GM20000 (cell line): Measurements from ENCODE around the gene NPDC1.
"Not testable (repeated sequence)": the region's sequence is repeated elsewhere in the genome, so short reads cannot be mapped to it uniquely, and the experiment has no call there.

Experiments
- DNase-seq: peaks from one replicate; pipeline ENCODE4 v3.0.0; 2012; ENCODE audit warnings: low spot score
- TF ChIP-seq, protein P1 (sequence below): IDR thresholded peaks from 2 replicates; pipeline ENCODE4 v1.5.1; 2012; ENCODE audit warnings: mild to moderate bottlenecking, control low read depth; ENCODE audit errors: extremely low read depth, missing control alignments

Gene NPDC1

DNA sequence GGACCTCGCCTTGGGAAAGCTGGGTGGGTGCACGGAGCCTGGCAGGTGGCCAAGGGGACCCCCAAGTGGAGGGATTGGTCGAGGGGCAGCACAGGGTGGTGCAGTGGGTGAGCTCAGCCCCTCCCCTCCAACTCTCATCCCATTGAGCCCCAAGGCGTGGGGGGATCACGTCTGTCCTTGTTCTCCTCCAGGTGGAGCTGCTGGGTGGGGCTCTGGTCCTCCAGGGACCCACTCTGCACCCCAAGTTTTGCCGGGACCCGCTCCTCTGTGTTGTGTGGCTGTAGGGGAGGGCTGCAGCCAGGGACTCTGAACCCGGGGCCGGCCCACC is 10.5 kb downstream of the NPDC1 start:
- TF ChIP-seq, protein P1, sequence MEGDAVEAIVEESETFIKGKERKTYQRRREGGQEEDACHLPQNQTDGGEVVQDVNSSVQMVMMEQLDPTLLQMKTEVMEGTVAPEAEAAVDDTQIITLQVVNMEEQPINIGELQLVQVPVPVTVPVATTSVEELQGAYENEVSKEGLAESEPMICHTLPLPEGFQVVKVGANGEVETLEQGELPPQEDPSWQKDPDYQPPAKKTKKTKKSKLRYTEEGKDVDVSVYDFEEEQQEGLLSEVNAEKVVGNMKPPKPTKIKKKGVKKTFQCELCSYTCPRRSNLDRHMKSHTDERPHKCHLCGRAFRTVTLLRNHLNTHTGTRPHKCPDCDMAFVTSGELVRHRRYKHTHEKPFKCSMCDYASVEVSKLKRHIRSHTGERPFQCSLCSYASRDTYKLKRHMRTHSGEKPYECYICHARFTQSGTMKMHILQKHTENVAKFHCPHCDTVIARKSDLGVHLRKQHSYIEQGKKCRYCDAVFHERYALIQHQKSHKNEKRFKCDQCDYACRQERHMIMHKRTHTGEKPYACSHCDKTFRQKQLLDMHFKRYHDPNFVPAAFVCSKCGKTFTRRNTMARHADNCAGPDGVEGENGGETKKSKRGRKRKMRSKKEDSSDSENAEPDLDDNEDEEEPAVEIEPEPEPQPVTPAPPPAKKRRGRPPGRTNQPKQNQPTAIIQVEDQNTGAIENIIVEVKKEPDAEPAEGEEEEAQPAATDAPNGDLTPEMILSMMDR, result no peak
- no peak for DNase-seq

DNA sequence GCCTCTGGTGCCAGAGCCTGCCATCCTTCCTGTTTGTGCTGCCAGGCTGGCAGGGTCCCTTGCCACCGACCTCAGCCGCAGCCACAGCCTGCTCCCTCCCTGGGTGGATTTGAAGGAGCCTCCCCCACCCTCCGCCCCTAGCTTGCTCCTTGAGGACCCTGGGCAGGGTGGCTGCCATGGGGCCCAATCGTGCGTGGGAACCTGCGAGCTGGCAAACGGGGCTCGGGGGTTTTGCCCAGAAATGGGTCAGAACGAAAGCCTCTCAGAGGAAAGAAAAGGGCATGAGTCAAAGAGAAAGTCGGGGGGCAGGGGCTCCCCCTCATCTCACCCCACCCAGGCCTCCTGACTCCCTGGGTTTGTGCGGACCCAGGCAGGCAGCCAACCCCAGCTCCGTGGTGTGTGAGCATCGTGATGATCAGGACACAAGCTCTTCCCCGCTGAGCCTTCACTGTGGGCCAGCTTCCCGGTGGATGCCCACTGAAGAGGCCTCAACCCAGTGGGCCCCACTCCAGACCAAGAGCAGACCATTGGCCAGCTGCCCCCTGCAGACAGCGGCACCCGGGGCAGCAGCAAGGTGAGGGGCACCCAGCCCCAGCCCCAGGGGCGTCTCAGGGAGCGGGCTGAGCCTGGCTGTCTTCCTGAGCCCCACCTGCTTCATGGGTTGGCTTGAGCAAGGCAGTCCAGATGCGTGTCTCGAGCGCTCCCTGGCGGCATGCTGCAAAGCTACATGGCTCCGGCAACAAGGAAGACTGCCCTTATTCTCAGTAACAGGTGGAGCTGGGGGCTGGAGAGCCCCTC is 11.1 kb downstream of the NPDC1 start:
- peak; percentile 94 for DNase-seq

DNA sequence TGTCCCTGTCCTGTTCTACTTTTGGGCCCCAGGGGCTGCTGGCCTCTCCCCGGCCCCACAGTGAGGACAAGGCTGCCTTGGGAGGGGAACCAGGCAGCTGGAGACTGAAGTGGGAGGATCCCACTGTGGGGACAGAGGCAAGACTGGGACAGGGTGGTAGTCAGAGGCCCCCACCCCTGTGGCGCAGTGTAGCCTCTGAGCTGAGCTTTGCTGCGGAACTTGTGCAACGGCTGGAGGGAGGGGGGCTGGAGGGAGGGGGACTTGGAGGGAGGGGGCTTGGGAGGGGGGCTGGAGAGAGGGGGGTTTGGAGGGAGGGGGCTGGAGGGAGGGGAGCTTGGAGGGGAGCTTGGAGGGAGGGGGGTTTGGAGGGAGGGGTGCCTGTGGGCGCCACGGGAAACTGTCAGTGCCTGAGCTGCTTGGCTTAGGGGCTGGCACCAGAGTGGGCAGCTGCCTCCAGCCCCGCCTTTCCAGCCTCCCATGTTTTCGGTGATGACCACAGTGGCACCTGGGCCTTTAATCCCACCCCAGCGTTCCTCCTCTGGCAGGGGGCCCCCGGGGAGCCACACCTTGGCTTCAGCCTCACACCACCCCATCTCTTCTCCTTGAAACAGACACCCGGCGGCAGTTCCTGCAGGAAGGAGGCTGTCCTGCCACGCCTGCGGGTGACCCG is 11.8 kb downstream of the NPDC1 start:
- no peak for DNase-seq
- TF ChIP-seq, protein P1, result no peak

More for the DNA sequence above, 11.1 kb downstream of the NPDC1 start:
- TF ChIP-seq, protein P1, result peak; percentile 98

DNA sequence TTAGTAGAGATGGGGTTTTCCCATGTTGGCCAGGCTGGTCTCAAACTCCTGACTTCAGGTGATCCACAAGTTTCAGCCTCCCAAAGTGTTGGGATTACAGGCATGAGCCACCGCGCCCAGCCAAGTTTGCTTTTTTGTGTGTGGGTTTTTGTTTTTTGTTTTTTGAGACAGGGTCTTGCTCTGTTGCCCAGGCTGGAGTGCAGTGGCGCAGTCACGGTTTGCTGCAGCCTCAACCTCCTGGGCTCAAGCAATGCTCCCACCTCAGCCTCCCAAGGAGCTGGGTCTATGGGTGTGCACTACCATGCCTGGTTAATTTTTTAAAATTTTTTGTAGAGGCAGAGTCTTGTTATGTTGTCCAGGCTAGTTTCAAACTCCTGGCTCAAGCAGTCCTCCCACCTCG is 12.5 kb downstream of the NPDC1 start:
- not testable (repeated sequence) for DNase-seq

DNA sequence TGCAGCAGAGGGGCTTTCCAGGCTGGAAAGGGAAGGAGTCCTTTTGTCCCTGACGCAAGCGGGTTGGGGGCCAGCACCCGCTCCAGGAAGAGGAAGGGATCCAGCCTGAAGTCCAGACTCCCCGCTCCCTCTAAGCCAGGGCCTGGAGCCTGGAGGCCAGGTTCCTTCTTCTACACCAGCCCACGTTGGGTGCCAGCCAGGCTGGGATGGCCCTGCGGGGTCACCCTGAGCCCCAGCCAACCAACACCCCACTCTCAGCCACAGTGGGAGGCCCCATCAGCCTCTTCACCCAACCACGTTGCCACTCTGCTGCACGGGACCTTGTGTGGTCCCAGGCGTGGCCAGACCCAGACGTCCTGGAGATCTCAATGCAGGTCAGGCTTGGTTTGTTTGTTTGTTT is 13.1 kb downstream of the NPDC1 start:
- TF ChIP-seq, protein P1, result no peak
- DNase-seq, result no peak

DNA sequence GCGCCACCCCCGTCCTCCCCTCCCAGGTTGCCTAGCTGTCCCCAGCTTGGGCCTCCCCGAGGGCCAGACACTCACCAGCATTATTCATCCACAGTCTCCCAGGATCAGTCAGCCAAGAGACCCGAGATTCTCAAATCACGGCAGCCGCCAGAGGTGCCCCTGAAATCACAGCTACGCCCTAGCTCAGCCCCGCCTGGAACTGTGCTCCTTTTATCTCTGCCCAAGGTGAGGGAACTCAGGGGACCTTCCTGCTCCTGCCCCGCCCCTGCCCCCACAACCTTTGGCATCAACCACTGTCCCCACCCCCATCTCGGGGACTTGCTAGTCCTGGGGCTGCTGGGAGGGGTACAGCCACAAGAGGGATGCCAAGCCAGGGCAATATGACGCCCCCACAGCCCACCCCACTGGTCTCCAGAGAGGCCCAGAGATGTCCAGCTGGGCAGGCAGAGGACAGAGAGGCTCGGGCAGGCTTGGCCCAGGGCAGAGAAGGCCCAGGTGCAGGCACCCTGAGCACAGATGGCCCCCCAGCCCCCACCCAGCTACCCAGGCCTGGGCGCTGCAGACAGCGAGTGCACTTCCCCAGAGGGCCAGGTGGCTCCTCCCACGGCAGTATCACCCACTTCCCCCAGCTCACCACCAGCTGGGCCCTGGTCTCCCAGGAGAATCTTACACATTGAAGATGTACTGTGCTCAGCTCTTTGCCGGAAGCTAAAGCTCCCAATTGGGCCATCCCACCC is 13.9 kb downstream of the NPDC1 start, which contains the start of gene FUT7:
Gene FUT7 (minus strand): TSS at position 185 of the 737 bp plus-strand sequence. CDS start 97 bp downstream, at position 88.
- TF ChIP-seq, protein P1, result no peak
- DNase-seq, result no peak

DNA sequence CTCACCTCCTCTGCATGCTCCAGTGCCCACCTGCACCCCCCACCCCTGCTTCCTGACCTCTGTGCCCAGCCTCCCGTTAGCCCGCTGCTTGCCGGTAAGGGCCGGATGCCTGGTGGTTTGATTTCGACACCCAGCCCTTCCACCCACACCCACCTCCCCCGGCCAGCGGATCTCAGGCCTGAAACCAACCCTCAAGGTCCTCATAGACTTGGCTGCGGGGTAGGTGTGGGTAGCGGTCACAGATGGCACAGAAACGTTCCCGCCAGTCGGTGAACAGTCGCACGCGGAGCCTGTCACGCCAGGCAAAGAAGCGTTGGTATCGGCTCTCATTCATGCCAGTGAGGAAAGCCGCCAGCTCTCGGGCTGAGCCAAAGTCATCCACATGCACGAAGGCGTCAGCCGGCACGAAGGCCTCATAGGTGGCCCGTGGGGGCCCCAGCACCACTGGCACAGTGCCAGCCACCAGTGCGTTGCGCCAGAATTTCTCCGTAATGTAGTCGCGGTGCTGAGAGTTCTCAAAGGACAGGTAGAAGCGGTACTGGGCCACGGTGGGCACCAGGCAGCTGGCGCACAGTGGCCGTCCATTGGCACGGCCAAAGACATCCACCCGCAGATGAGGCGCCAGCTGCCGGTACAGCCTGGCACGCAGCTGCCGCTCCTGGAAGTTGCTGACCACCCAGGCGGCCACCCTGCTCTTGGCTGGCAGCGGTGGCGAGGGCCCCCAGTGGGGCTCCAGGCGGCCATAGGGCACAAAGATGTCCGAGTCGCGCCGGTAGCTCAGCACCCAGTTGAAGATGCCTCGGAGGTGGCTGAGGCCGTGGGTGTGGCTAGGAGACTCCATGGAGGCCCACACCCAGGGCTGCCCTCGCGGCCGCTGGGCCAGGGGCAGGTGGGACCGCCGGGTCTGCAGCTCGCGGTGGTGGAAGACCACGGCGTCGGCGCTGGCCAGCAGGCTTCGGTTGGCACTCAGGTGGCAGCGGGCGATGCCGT is 15.1 kb downstream of the NPDC1 start:
- DNase-seq, result no peak
- TF ChIP-seq, protein P1, result no peak
